Measurements from ENCODE around the gene ARFGEF2.
"Not testable (repeated sequence)": the region's sequence is repeated elsewhere in the genome, so short reads cannot be mapped to it uniquely, and the experiment has no call there.

The ARFGEF2 gene

GRCh38 chr20:48971956-48972355 is 50.4 kb downstream of the ARFGEF2 start:
- WGBS, 2 experiments (ENCODE audit: insufficient coverage in 2 of 2) = 97% methylated on average over 3 of the region's 4 CpGs; no CpG with 5 or more reads in 1 of the 2 experiments
- Histone ChIP-seq H3K36me3 (ENCODE audit: control insufficient read depth, insufficient read depth, low read length) (peaks cover 73% of the 10 kb centered on the region), H3K27ac (ENCODE audit: low read depth, low read length, severe bottlenecking) (no peak overlapping the region), H3K4me3 (ENCODE audit: extremely low read depth, insufficient read depth, low read length, poor library complexity, severe bottlenecking) (no peak overlapping the region), H3K9me3 (ENCODE audit: control insufficient read depth, low read length) (no peaks in the 10 kb centered on the region), H3K4me1 (ENCODE audit: control insufficient read depth, insufficient read depth, low read length, poor library complexity, severe bottlenecking) (peaks cover 2% of the 10 kb centered on the region)

GRCh38 chr20:48972816-48973215 is 51.3 kb downstream of the ARFGEF2 start:
- Histone ChIP-seq H3K36me3 (ENCODE audit: control insufficient read depth, insufficient read depth, low read length) (peaks cover 72% of the 10 kb centered on the region), H3K27ac (ENCODE audit: low read depth, low read length, severe bottlenecking) (no peak overlapping the region), H3K4me1 (ENCODE audit: control insufficient read depth, insufficient read depth, low read length, poor library complexity, severe bottlenecking) (peaks cover 2% of the 10 kb centered on the region), H3K9me3 (ENCODE audit: control insufficient read depth, low read length) (no peaks in the 10 kb centered on the region), H3K4me3 (ENCODE audit: extremely low read depth, insufficient read depth, low read length, poor library complexity, severe bottlenecking) (no peak overlapping the region)
- WGBS, 2 experiments (ENCODE audit: insufficient coverage in 2 of 2) = 90 to 95% methylated on average over 3 of the region's 3 CpGs

DNA sequence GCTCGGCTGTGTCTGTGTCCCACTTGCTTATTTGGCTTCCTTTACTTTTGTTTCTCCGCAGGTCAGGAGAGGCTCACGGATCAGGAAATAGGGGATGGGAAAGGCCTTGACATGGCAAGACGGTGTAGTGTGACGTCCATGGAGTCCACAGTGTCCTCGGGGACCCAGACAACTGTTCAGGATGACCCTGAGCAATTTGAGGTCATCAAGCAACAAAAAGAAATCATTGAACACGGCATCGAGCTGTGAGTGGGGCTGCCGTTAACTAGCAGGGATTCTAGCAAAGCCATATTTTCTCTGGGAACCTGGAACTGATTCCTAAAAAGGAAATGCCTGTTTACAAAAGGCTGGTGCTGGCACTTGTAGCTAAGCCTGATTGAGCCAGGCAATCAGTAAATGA is 54.4 kb downstream of the ARFGEF2 start:
- Histone ChIP-seq H3K4me3 (ENCODE audit: extremely low read depth, insufficient read depth, low read length, poor library complexity, severe bottlenecking) (no peak overlapping the region), H3K9me3 (ENCODE audit: control insufficient read depth, low read length) (no peaks in the 10 kb centered on the region), H3K4me1 (ENCODE audit: control insufficient read depth, insufficient read depth, low read length, poor library complexity, severe bottlenecking) (peaks cover 2% of the 10 kb centered on the region), H3K27ac (ENCODE audit: low read depth, low read length, severe bottlenecking) (no peak overlapping the region), H3K36me3 (ENCODE audit: control insufficient read depth, insufficient read depth, low read length) (peaks cover 49% of the 10 kb centered on the region)
- WGBS, 2 experiments (ENCODE audit: insufficient coverage in 2 of 2) = 96 to 97% methylated on average over 9 of the region's 9 CpGs

- 86 to 100% methylated on average over 1 of the region's 2 CpGs for WGBS, 2 experiments (ENCODE audit: insufficient coverage in 2 of 2)
- Histone ChIP-seq H3K4me1 (ENCODE audit: control insufficient read depth, insufficient read depth, low read length, poor library complexity, severe bottlenecking) (peaks cover 12% of the 10 kb centered on the region), H3K36me3 (ENCODE audit: control insufficient read depth, insufficient read depth, low read length) (peaks cover 51% of the 10 kb centered on the region), H3K9me3 (ENCODE audit: control insufficient read depth, low read length) (peaks cover 11% of the 10 kb centered on the region)
- not testable (repeated sequence) for H3K27ac ChIP-seq (ENCODE audit: low read depth, low read length, severe bottlenecking); H3K4me3 ChIP-seq (ENCODE audit: extremely low read depth, insufficient read depth, low read length, poor library complexity, severe bottlenecking)
Measured at GRCh38 chr20:48979980-48980379, 58.5 kb downstream of the ARFGEF2 start.

GRCh38 chr20:48983423-48984400 is 62.2 kb downstream of the ARFGEF2 start:
- 88 to 94% methylated on average over 1 to 3 of the region's 5 CpGs for WGBS, 2 experiments (ENCODE audit: insufficient coverage in 2 of 2)
- Histone ChIP-seq H3K4me1 (ENCODE audit: control insufficient read depth, insufficient read depth, low read length, poor library complexity, severe bottlenecking) (peaks cover 10% of the 10 kb centered on the region), H3K9me3 (ENCODE audit: control insufficient read depth, low read length) (peaks cover 11% of the 10 kb centered on the region), H3K27ac (ENCODE audit: low read depth, low read length, severe bottlenecking) (peak overlapping the region; percentile 75), H3K36me3 (ENCODE audit: control insufficient read depth, insufficient read depth, low read length) (peaks cover 58% of the 10 kb centered on the region), H3K4me3 (ENCODE audit: extremely low read depth, insufficient read depth, low read length, poor library complexity, severe bottlenecking) (no peak overlapping the region)

- H3K36me3 ChIP-seq (ENCODE audit: control insufficient read depth, insufficient read depth, low read length) = peaks cover 68% of the 10 kb centered on the region
- WGBS, 2 experiments (ENCODE audit: insufficient coverage in 2 of 2) = 86 to 91% methylated on average over 7 to 8 of the region's 10 CpGs
- H3K4me1 ChIP-seq (ENCODE audit: control insufficient read depth, insufficient read depth, low read length, poor library complexity, severe bottlenecking) = peaks cover 10% of the 10 kb centered on the region
- no peak overlapping the region for H3K4me3 ChIP-seq (ENCODE audit: extremely low read depth, insufficient read depth, low read length, poor library complexity, severe bottlenecking)
- H3K27ac ChIP-seq (ENCODE audit: low read depth, low read length, severe bottlenecking) = no peak overlapping the region
- H3K9me3 ChIP-seq (ENCODE audit: control insufficient read depth, low read length) = peaks cover 11% of the 10 kb centered on the region
Measured at GRCh38 chr20:48984575-48985219, 63.2 kb downstream of the ARFGEF2 start.

DNA sequence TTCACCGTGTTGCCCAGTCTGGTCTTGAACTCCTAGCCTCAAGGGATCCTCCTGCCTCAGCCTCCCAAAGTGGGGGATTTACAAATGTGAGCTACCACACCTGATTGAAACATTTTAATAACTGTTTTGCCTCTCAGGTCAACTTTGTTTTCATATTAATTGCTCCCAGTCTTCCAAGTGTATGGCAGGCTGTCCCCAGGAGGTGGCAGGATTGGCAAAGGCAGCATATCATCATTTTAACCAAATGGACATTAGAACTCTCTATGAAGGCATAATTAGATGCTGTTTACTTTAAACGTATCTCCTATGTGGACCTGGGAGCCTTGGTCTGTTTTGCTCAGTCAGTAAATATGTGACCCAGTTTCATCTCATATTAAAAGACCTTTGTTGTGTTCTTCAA is 65.4 kb downstream of the ARFGEF2 start:
- Histone ChIP-seq H3K4me1 (ENCODE audit: control insufficient read depth, insufficient read depth, low read length, poor library complexity, severe bottlenecking) (peaks cover 10% of the 10 kb centered on the region), H3K36me3 (ENCODE audit: control insufficient read depth, insufficient read depth, low read length) (peaks cover 87% of the 10 kb centered on the region), H3K4me3 (ENCODE audit: extremely low read depth, insufficient read depth, low read length, poor library complexity, severe bottlenecking) (no peak overlapping the region), H3K27ac (ENCODE audit: low read depth, low read length, severe bottlenecking) (no peak overlapping the region), H3K9me3 (ENCODE audit: control insufficient read depth, low read length) (peaks cover 10% of the 10 kb centered on the region)
- WGBS, 2 experiments (ENCODE audit: insufficient coverage in 2 of 2) = 75 to 100% methylated on average over 1 to 2 of the region's 2 CpGs

GRCh38 chr20:48990467-48990866 is 69.0 kb downstream of the ARFGEF2 start:
- H3K36me3 ChIP-seq (ENCODE audit: control insufficient read depth, insufficient read depth, low read length) = peaks cover 89% of the 10 kb centered on the region
- H3K27ac ChIP-seq (ENCODE audit: low read depth, low read length, severe bottlenecking) = no peak overlapping the region
- WGBS, 2 experiments (ENCODE audit: insufficient coverage in 2 of 2) = 100% methylated on average over 1 of the region's 1 CpG
- no peaks in the 10 kb centered on the region for H3K4me1 ChIP-seq (ENCODE audit: control insufficient read depth, insufficient read depth, low read length, poor library complexity, severe bottlenecking)
- no peak overlapping the region for H3K4me3 ChIP-seq (ENCODE audit: extremely low read depth, insufficient read depth, low read length, poor library complexity, severe bottlenecking)
- H3K9me3 ChIP-seq (ENCODE audit: control insufficient read depth, low read length) = no peaks in the 10 kb centered on the region

DNA sequence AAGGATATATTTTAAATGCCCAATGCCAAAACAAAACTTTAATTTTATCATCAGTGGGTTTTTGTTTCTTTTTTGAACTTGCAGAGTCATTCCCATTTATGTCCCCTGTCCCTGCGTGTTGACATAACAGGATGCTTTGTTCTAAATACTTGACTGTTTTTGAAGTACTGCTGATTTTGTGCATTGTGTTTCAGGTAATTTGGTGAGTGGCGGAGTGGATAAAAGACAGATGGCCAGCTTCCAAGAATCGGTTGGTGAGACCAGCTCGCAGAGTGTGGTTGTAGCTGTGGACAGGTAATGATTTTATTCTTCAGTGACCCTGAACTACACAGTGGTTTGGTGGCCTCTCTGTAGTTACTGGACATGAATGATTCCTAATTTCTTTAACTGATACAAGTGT is 74.1 kb downstream of the ARFGEF2 start:
- Histone ChIP-seq H3K27ac (ENCODE audit: low read depth, low read length, severe bottlenecking) (no peak overlapping the region), H3K9me3 (ENCODE audit: control insufficient read depth, low read length) (no peaks in the 10 kb centered on the region), H3K4me1 (ENCODE audit: control insufficient read depth, insufficient read depth, low read length, poor library complexity, severe bottlenecking) (no peaks in the 10 kb centered on the region), H3K36me3 (ENCODE audit: control insufficient read depth, insufficient read depth, low read length) (peaks cover 98% of the 10 kb centered on the region), H3K4me3 (ENCODE audit: extremely low read depth, insufficient read depth, low read length, poor library complexity, severe bottlenecking) (no peak overlapping the region)
- WGBS, 2 experiments (ENCODE audit: insufficient coverage in 2 of 2) = 90 to 92% methylated on average over 2 to 3 of the region's 4 CpGs

GRCh38 chr20:48999890-49000870 is 78.7 kb downstream of the ARFGEF2 start:
- 83 to 89% methylated on average over 3 of the region's 3 CpGs for WGBS, 2 experiments (ENCODE audit: insufficient coverage in 2 of 2)
- peaks cover 81% of the 10 kb centered on the region for H3K36me3 ChIP-seq (ENCODE audit: control insufficient read depth, insufficient read depth, low read length)

More at GRCh38 chr20:48999890-49000870, 78.7 kb downstream of the ARFGEF2 start:
- H3K4me3 ChIP-seq (ENCODE audit: extremely low read depth, insufficient read depth, low read length, poor library complexity, severe bottlenecking) = no peak overlapping the region
- H3K9me3 ChIP-seq (ENCODE audit: control insufficient read depth, low read length) = no peaks in the 10 kb centered on the region
- no peaks in the 10 kb centered on the region for H3K4me1 ChIP-seq (ENCODE audit: control insufficient read depth, insufficient read depth, low read length, poor library complexity, severe bottlenecking)
- no peak overlapping the region for H3K27ac ChIP-seq (ENCODE audit: low read depth, low read length, severe bottlenecking)
